K562 (cell line): Measurements from ENCODE around the gene RALGPS1. TPM values are rescaled to one million over a fixed set of nuclear protein-coding genes. Genes with fewer than 3 reads are reported as not detected.

Experiments used
- ATAC-seq: fragments of 200-7000 bp; cut with Tn5 transposase; 3 replicates; pipeline ENCODE4 v1.9.1; 2020; ENCODE audit warnings: moderate library complexity
- BruUV-seq: library from RNA; stranded (reverse); fragments of 400-500 nt; replicated peaks from 2 replicates; lab custom pipeline; 2021; lab: Mats Ljungman, UMichigan
- CTCF ChIA-PET: fragments of 300-600 bp; formaldehyde crosslinking; extraction: SDS; loops from one replicate; lab custom pipeline; 2021; ENCODE audit warnings: low intra/inter-chr PET ratio; lab: Yijun Ruan, JAX
- POLR2A ChIA-PET: fragments of 300-600, 350-650 bp; sonication (Branson Sonifier 250); formaldehyde crosslinking; extraction: SDS; loops from one replicate; lab custom pipeline; 2021; ENCODE audit warnings: antibody characterized with exemption, inconsistent platforms; lab: Yijun Ruan, JAX
- DNase-seq, 4 experiments: peaks; one replicate each; pipeline versions ENCODE4 v3.0.0 to v3.0.0-alpha.2; 2011 to 2018; ENCODE audit warnings: low spot score in 3 of 4, mixed read lengths in 3 of 4; ENCODE audit errors: extremely low read depth in 1 of 4
- FAIRE-seq: peaks from 2 replicates; lab custom pipeline; 2011; peaks lifted over from hg19 to GRCh38; lab: Jason Lieb, UNC
- H2AFZ ChIP-seq: 2 replicates; pipeline ENCODE4 v1.6.0; 2011; ENCODE audit warnings: low read depth, low read length, control low read depth, inconsistent platforms
- H3K27ac ChIP-seq: fragments of 200-600 bp; 3 replicates; pipeline ENCODE4 v1.8.0; 2011; ENCODE audit warnings: low read depth, mild to moderate bottlenecking, control low read depth, inconsistent platforms, low read length, moderate library complexity, mixed read lengths; ENCODE audit errors: extremely low read depth
- H3K27me3 ChIP-seq, 2 experiments: fragments of 300-600 bp in 1 of 2; 2 replicates in 1 of 2; 3 replicates in 1 of 2; pipeline versions ENCODE4 v1.6.0 to v1.8.0; 2011; ENCODE audit warnings: inconsistent platforms in 2 of 2, low read length in 2 of 2, mild to moderate bottlenecking in 1 of 2, mixed read lengths in 1 of 2, moderate library complexity in 1 of 2; ENCODE audit not compliant: control insufficient read depth in 2 of 2, insufficient read depth in 2 of 2
- H3K36me3 ChIP-seq: fragments of 300-600 bp; 3 replicates; pipeline ENCODE4 v1.8.0; 2011; ENCODE audit warnings: mild to moderate bottlenecking, low read length, inconsistent platforms; ENCODE audit not compliant: control insufficient read depth, insufficient read depth
- H3K4me1 ChIP-seq, 2 experiments: fragments of 200-600 bp in 1 of 2; replicated peaks in 1 of 2; 2 replicates in 1 of 2; 3 replicates in 1 of 2; pipeline versions ENCODE4 v1.5.1 to v1.8.0; 2011; ENCODE audit warnings: inconsistent platforms in 2 of 2, low read length in 2 of 2, mild to moderate bottlenecking in 1 of 2, mixed read lengths in 1 of 2, moderate library complexity in 1 of 2; ENCODE audit not compliant: control insufficient read depth in 2 of 2, insufficient read depth in 2 of 2
- H3K4me2 ChIP-seq: 2 replicates; pipeline ENCODE4 v1.6.1; 2011; ENCODE audit warnings: low read length, control low read depth, inconsistent platforms, mixed read lengths; ENCODE audit not compliant: insufficient read depth
- H3K4me3 ChIP-seq: fragments of 200-600 bp; sonication (generic), shearing (Covaris generic); 2 replicates; pipeline ENCODE4 v1.5.1; 2016; ENCODE audit warnings: control low read depth, inconsistent platforms
- H3K79me2 ChIP-seq: fragments of 200-600 bp; 3 replicates; pipeline ENCODE4 v1.8.0; 2011; ENCODE audit warnings: low read length, inconsistent platforms; ENCODE audit not compliant: control insufficient read depth, insufficient read depth
- H3K9ac ChIP-seq, 2 experiments: 2 replicates each; pipeline versions ENCODE4 v1.6.0 to v1.6.1; 2011; ENCODE audit warnings: low read depth in 2 of 2, low read length in 2 of 2, control low read depth in 1 of 2, inconsistent platforms in 1 of 2, mild to moderate bottlenecking in 1 of 2, mixed read lengths in 1 of 2; ENCODE audit not compliant: insufficient read depth in 1 of 2
- H3K9me1 ChIP-seq: one replicate; pipeline ENCODE4 v1.6.0; 2011; ENCODE audit warnings: inconsistent platforms, mild to moderate bottlenecking, low read length, moderate library complexity; ENCODE audit not compliant: control insufficient read depth, insufficient read depth
- H3K9me3 ChIP-seq: replicated peaks from 2 replicates; pipeline ENCODE4 v1.5.1; 2011; ENCODE audit warnings: low read depth, low read length, inconsistent platforms; ENCODE audit not compliant: control insufficient read depth, insufficient read depth
- H4K20me1 ChIP-seq: replicated peaks from 2 replicates; pipeline ENCODE4 v1.6.1; 2011; ENCODE audit warnings: low read length, inconsistent platforms, mixed read lengths; ENCODE audit not compliant: control insufficient read depth, insufficient read depth
- EGR1 ChIP-seq: fragments of 450-650 bp; conservative IDR thresholded peaks from 2 replicates; pipeline ENCODE4 v1.6.1; 2017; ENCODE audit warnings: mild to moderate bottlenecking
- SAFB ChIP-seq: fragments of 200-400 bp; formaldehyde crosslinking; IDR thresholded peaks from 2 replicates; pipeline ENCODE4 v1.6.1; 2017; ENCODE audit warnings: low read depth, low read length, borderline replicate concordance
- SMARCA4 ChIP-seq: fragments of 450-650 bp; IDR thresholded peaks from 2 replicates; pipeline ENCODE4 v1.6.1; 2016
- SOX6 ChIP-seq: fragments of 450-650 bp; IDR thresholded peaks from 2 replicates; pipeline ENCODE4 v1.6.1; 2014; ENCODE audit warnings: mild to moderate bottlenecking
- TFE3 ChIP-seq: fragments of 450-650 bp; formaldehyde crosslinking; IDR thresholded peaks from 2 replicates; pipeline ENCODE4 v1.4.0; 2020; ENCODE audit warnings: mild to moderate bottlenecking, mixed read lengths
- ZBTB2 ChIP-seq: fragments of 450-650 bp; IDR thresholded peaks from 2 replicates; pipeline ENCODE4 v1.6.1; 2016; ENCODE audit warnings: antibody characterized with exemption
- ZNF12 ChIP-seq: sonication (generic); formaldehyde crosslinking; IDR thresholded peaks from 2 replicates; pipeline ENCODE4 v1.4.0; 2020; ENCODE audit warnings: mild to moderate bottlenecking, missing genetic modification reagents
- ZNF175 ChIP-seq: fragments of 200-800 bp; sonication (Bioruptor generic); IDR thresholded peaks from 2 replicates; pipeline ENCODE4 v1.6.1; 2016; ENCODE audit warnings: low read depth, mild to moderate bottlenecking, missing genetic modification characterization, missing compliant biosample characterization
- ZNF77 ChIP-seq: fragments of 250-450 bp; sonication (Bioruptor Pico); IDR thresholded peaks from 2 replicates; pipeline ENCODE4 v1.5.0; 2020
- WGBS: fragments of 100-300 bp; shearing (Covaris generic); methylation state at CpG from one replicate; pipeline ENCODE4 v1.1.6; 2016; ENCODE audit warnings: low coverage, mixed read lengths; ENCODE audit not compliant: insufficient coverage; ENCODE audit errors: missing lambda C conversion rate; 5-methylcytosine and 5-hydroxymethylcytosine counted together
- in situ Hi-C: fragments of 300-500 bp; cut with MboI; formaldehyde crosslinking; loops from 4 replicates; pipeline ENCODE4 v1.15.0; 2018; ENCODE audit warnings: inconsistent platforms, mixed read lengths
- intact Hi-C: fragments of 100-400 bp; cut with micrococcal nuclease; formaldehyde crosslinking; loops from 2 replicates; pipeline ENCODE4 v1.14.2; 2022
- polyA plus RNA-seq, 8 experiments: library from polyadenylated mRNA; depleted of rRNA in 4 of 8; stranded (reverse) in 5 of 8; unstranded in 3 of 8; fragments of >200 nt; fragmentation: Nextera tagmentation in 2 of 8; fragmentation: Illumina TruSeq in 1 of 8; extraction: Ambion mirVana in 2 of 8; extraction: Trizol in 1 of 8; gene quantifications; 2 replicates each; pipeline versions ENCODE4 v1.2.1 to v1.2.3, GENCODE V29; 2011 to 2014; ENCODE audit warnings: inconsistent platforms in 1 of 8, missing spikeins in 1 of 8
- total RNA-seq, 7 experiments: library from RNA; depleted of rRNA in 6 of 7; stranded (reverse); fragments of >200 nt in 6 of 7; fragmentation: Illumina TruSeq in 2 of 7; extraction: Trizol in 2 of 7; gene quantifications; 2 replicates each; pipeline versions ENCODE4 v1.2.1 to v1.2.3, GENCODE V29; 2011 to 2021; ENCODE audit warnings: low replicate concordance in 1 of 7

The RALGPS1 gene
- total and polyA plus RNA-seq, 9 of the 15 experiments (the other 6 are each of a cell fraction or from before 2014, with no cell fraction given) = 0.04 to 2.6 (median 1.5) TPM

- TF ChIP-seq ZNF175 (CRISPR knock-in tag) = no peak
Measured at GRCh38 chr9:127199001-127199791, 284.6 kb downstream of the RALGPS1 start (continued).

GRCh38 chr9:127200106-127200862, 285.7 kb downstream of the RALGPS1 start:
- Histone ChIP-seq H3K4me3 (no peak overlapping the region), H3K9me3 (no peaks in the 10 kb centered on the region), H3K36me3 (no peaks in the 10 kb centered on the region), H4K20me1 (peaks cover 11% of the 10 kb centered on the region), H3K79me2 (no peaks in the 10 kb centered on the region), H3K27ac (no peak overlapping the region), H3K9me1 (no peaks in the 10 kb centered on the region), H2AFZ (no peak overlapping the region), H3K4me1 (peaks cover 0 to 7% of the 10 kb centered on the region in 2 experiments; a peak in 2 of 5 replicates), H3K27me3 (peaks cover 0 to 67% of the 10 kb centered on the region in 2 experiments; a peak in 4 of 5 replicates), H3K4me2 (no peak overlapping the region), H3K9ac (no peak overlapping the region)
- no TSS peak for BruUV-seq
- DNase-seq (no peak), ATAC-seq (no peak), FAIRE-seq (no peak)
- ChIA-PET CTCF (interaction anchor here (0.8 to 4.4 kb wide), 7 partner anchors 125 to 427 kb away, joined by 4 to 85 read pairs (median 6); no protein-coding TSS in a partner anchor), POLR2A (interaction anchor here (1.2 to 1.9 kb wide), 4 partner anchors 10 to 263 kb away, joined by 3 to 6 read pairs (median 3); no protein-coding TSS in a partner anchor)
- WGBS = 14% methylated on average over 9 of the region's 10 CpGs
- intact Hi-C loops = no loop called here
- in situ Hi-C loops = loop anchor here (5.0 to 10.0 kb wide), 2 partner anchors 258 to 385 kb away; no protein-coding TSS in a partner anchor
- TF ChIP-seq TFE3 (CRISPR knock-in tag) (no peak), SOX6 (no peak), SMARCA4 (no peak), ZNF77 (CRISPR knock-in tag) (no peak), SAFB (no peak), EGR1 (no peak), ZBTB2 (no peak), ZNF12 (CRISPR knock-in tag) (no peak)
